GM13976 (cell line): Measurements from ENCODE around the gene SLAIN1.

Source experiments
- DNase-seq: peaks from one replicate; pipeline ENCODE4 v3.0.0; 2012; ENCODE audit warnings: low spot score
- in situ Hi-C: fragments of 300-500 bp; cut with MboI; formaldehyde crosslinking; loops from one replicate; pipeline ENCODE4 v1.12.0; 2022; ENCODE audit warnings: low sequenced_read_pairs, mixed read lengths, inconsistent platforms; ENCODE audit not compliant: unreplicated experiment
- TF ChIP-seq, protein P1 (sequence below): IDR thresholded peaks from 2 replicates; pipeline ENCODE4 v1.5.1; 2012; ENCODE audit warnings: borderline replicate concordance, mild to moderate bottlenecking; ENCODE audit not compliant: insufficient read depth; ENCODE audit errors: extremely low read depth, missing control alignments, control extremely low read depth

SLAIN1 gene

DNA sequence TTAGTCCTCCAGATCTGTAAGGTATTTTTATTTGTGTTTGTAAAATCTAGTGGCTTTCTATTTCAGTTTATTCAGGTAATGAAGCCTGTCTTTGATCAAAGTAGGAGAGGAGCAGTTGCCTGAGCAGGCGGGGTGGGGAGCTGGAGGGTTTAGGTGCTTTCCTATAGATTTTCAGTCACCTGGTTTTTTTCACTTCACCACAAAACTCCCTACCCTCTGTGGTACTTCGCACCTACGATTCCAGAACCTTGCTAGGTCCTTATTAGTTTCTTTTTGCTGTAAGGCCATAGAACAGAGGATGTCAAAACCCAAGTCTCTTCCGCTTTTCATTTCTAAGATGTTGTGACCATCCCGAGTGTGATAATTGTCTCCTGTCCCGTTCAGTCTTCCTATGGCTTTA, 26.6 kb downstream of the SLAIN1 start:
- DNase-seq, result no peak
- in situ Hi-C loops, result no loop called here
- TF ChIP-seq, protein P1, sequence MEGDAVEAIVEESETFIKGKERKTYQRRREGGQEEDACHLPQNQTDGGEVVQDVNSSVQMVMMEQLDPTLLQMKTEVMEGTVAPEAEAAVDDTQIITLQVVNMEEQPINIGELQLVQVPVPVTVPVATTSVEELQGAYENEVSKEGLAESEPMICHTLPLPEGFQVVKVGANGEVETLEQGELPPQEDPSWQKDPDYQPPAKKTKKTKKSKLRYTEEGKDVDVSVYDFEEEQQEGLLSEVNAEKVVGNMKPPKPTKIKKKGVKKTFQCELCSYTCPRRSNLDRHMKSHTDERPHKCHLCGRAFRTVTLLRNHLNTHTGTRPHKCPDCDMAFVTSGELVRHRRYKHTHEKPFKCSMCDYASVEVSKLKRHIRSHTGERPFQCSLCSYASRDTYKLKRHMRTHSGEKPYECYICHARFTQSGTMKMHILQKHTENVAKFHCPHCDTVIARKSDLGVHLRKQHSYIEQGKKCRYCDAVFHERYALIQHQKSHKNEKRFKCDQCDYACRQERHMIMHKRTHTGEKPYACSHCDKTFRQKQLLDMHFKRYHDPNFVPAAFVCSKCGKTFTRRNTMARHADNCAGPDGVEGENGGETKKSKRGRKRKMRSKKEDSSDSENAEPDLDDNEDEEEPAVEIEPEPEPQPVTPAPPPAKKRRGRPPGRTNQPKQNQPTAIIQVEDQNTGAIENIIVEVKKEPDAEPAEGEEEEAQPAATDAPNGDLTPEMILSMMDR, result no peak

DNA sequence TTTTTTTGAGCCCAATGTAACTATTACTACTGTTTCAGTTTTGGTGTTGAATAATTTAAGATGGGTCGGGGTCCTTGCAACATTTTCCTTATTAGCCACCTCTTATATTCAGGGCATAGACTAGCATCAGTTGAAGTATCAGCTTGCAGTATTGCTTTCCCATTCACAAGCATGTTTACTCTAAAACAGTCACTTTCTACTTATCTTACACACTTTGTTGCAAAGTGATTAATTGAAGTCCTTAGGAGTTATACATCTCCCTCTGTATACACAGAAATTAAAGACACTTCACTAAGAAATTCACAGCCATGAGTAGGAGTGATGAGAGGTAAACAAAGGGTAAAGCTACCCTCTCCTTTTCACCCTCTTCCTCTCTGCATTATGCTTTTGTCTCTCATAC, 27.6 kb downstream of the SLAIN1 start:
- DNase-seq, result no peak
- TF ChIP-seq, protein P1, result no peak
- in situ Hi-C loops, result no loop called here

DNA sequence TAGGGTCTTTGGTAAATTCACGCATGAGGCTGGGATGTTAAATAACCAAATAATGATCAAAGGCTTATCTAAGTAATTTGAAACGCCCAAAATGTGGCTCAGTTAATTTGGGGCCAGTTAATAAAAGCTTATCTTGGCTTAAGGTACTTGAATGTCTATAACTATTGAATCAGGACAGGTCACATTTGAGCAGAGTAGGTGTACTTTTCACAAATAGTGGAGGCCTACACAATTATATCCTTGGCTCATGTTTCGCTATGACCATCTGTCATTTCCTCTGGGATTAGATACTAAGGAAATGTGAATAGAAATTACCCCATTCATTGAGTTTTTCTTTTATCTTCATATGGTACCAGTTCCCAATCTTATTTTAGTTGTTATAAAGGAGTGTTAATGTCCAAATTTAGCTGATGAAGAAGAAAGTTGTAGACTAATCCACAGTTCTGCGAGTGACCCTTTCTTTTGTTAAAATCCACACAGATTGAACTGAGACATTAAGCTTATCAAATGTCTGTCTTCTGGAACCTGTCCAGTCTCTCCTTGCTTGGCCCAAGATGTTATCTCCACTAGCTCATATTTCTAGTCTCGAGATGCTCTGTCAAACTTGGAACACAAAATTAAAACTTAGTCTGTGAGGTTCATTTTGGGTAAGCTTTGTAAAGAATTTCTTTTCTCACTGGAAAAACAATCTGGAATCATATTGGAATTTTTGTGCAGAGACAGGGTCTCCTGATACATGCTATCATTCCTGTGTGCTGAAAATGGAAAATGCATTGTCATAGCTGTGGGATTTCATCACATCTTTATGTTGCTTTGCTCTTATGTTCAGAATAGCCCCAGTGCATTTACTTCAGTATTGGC, 31.0 kb downstream of the SLAIN1 start:
- in situ Hi-C loops, result no loop called here
- no peak for DNase-seq
- TF ChIP-seq, protein P1, result no peak

DNA sequence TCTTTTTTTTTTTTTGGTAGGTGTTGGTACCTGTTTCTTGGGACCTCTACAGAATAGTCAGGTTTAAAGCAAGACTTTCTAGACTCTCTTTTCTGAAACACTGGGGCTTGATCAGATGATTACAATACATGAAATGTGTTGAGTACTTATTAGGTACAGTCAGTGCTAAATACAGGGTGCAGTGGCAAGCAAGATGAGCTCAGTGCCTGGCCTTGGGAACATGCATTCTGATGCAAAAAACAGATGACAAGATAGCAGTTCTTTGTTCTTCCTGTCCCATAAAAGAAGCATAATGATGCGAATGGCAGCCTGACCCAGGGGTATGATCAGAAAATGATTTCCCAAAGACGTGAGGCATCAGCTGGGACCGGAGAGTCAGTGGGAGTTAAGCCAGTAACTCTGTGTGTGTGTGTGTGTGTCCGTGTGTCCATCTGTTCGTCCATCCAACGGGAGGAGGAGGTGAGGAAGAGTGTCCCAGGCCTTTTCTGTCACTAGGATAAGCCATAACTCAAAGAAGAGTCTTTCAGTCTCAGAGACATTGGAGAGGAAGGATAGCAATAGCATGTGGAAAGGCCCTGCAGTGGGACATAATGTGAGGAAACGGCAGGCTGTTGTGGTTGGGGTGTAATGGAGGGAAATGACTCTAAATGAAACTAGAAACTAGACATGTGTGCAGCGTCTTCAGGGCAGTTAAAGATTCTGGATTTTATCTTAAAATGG, 32.2 kb downstream of the SLAIN1 start:
- in situ Hi-C loops, result no loop called here
- DNase-seq, result peak; percentile 11
- TF ChIP-seq, protein P1, result no peak

DNA sequence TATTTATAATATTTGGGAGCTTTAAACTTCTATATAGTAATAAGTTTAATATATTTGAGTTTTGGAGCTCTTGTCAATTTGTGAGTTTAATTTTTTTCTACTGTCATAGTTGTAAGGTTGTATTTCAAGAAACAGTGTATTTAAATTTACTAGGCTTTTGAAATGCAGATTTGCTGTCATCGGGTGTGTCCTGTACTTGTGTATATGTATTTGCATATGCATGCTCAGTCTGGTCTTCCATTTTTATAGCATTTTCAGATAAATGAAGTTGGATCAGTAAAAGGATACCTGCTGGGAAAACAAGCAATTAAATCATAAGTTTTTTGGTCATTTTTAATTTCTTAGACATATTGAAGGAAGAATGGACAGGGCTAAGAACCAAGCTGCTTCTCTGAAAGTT, 33.1 kb downstream of the SLAIN1 start:
- DNase-seq, result no peak
- in situ Hi-C loops, result no loop called here
- TF ChIP-seq, protein P1, result no peak

DNA sequence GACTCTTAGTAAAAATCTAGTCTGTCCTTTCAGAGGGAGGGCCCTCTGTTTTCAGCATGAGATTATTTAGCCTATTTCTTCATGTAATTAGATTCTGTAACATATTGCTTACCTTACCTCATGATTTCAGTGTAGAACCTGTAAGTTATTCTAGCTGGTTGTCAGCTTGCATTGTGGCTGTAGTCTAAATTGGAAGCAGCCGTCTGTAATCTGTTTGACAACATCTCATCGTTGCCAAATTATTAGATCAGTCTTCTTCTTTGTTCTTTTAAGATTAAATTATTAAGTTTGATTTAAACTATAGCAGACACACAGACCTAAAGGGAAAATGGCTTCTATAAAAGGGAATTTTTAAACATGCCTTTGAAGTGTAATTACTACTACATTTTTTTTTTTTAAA, 34.8 kb downstream of the SLAIN1 start:
- in situ Hi-C loops, result no loop called here
- TF ChIP-seq, protein P1, result no peak

More for the DNA sequence above, 34.8 kb downstream of the SLAIN1 start:
- DNase-seq, result no peak
